Loucy (cell line): ENCODE measurements around the gene DMRT3.

Experiments used
- CTCF ChIP-seq: fragments of 200-600 bp; sonication (generic); conservative IDR thresholded peaks from 2 replicates; pipeline ENCODE4 v1.5.1; 2014; ENCODE audit warnings: mild to moderate bottlenecking, antibody characterized with exemption, low read length
- EZH2phosphoT487 ChIP-seq: fragments of 200-600 bp; IDR thresholded peaks from 2 replicates; pipeline ENCODE4 v1.6.1; 2018; ENCODE audit warnings: antibody characterized with exemption, mild to moderate bottlenecking, moderate library complexity, borderline replicate concordance

GRCh38 chr9:1013021-1013420 lies 36.6 kb downstream of the DMRT3 start:
- TF ChIP-seq CTCF (no peak), EZH2phosphoT487 (no peak)
